Astrocyte (in vitro differentiated cells and primary cell): ENCODE data around the gene TOGARAM2.

Experiments
- CTCF ChIP-seq: IDR thresholded peaks from 2 replicates; pipeline ENCODE4 v1.5.1; 2011; ENCODE audit warnings: low read depth, mild to moderate bottlenecking, inconsistent platforms, low read length, moderate library complexity; ENCODE audit not compliant: insufficient read depth
- EZH2 ChIP-seq: IDR thresholded peaks from 2 replicates; pipeline ENCODE4 v1.6.1; 2012; ENCODE audit warnings: mild to moderate bottlenecking, low read length, inconsistent platforms; ENCODE audit not compliant: insufficient read depth

- TF ChIP-seq CTCF (no peak), EZH2 (no peak)
These were observed 5.3 kb downstream of the TOGARAM2 start for GRCh38 chr2:28986429-28986828.
